Measurements from ENCODE around the gene PAX3. TPM values are rescaled to one million over a fixed set of nuclear protein-coding genes. Genes with fewer than 3 reads are reported as not detected.

Gene PAX3
- total and polyA plus RNA-seq, 11 donors = 0.42 TPM; not detected in 10

DNA sequence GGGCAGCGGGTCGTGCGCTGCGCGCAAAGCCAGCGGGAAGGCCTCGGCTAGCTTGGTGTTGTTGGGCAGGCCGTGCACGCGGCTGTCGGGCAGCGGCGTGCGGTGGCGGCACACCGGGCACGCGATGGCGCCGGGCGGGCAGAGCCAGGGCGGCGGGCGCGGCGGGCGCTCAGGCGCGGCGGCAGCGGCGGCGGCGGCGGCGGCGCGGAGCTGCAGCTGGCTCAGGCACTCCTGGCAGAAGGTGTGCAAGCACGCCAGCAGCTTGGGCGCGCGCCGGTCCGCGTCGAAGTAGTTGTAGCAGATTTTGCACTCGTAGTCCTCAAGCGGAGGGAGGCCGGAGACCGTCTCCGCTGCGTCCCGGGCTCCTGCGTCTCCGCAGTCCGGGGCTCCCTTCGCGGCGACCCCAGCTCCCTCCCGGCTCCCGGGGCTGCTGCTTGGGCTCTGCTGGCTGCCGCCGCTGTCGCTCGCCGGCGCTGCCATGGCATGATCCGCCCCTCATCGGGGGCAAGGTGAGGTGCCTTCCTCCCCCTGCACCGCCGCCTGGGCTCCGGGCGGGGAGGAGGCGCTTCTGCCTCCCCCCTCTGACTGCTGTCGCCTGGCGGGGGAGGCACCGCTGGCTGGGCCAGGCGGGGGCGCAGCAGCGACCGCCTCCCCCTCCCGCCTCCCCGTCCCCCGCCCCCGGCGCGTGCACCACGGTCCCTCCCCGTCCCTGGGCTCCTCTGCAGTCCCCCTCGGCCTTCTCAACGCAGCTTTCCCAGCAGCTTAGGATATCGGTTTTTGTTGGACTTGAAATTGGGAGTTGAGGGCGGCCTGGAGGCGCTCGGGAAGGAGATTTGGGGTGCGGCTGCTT, 21.0 kb upstream of the PAX3 start:
- intact Hi-C loops (cut with DNase I) = loop anchor here (2.0 to 10.0 kb wide), 8 partner anchors 239 to 293 kb away; no protein-coding TSS in a partner anchor
- H3K4me1 ChIP-seq = peaks cover 0 to 21% (median 8%) of the 10 kb centered on the region in 12 donors
- H3K4me3 ChIP-seq = peak overlapping the region; percentile 25 to 68 (median 56)
- TF ChIP-seq, protein P1, sequence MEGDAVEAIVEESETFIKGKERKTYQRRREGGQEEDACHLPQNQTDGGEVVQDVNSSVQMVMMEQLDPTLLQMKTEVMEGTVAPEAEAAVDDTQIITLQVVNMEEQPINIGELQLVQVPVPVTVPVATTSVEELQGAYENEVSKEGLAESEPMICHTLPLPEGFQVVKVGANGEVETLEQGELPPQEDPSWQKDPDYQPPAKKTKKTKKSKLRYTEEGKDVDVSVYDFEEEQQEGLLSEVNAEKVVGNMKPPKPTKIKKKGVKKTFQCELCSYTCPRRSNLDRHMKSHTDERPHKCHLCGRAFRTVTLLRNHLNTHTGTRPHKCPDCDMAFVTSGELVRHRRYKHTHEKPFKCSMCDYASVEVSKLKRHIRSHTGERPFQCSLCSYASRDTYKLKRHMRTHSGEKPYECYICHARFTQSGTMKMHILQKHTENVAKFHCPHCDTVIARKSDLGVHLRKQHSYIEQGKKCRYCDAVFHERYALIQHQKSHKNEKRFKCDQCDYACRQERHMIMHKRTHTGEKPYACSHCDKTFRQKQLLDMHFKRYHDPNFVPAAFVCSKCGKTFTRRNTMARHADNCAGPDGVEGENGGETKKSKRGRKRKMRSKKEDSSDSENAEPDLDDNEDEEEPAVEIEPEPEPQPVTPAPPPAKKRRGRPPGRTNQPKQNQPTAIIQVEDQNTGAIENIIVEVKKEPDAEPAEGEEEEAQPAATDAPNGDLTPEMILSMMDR (IDR thresholded peaks at IDR 0.05) = peak in 2 of 12 donors; percentile 18 to 21
- no peak for TF ChIP-seq POLR2A (IDR thresholded peaks at IDR 0.05)
- DNase-seq (peak in 3 of 5 donors; percentile 32 to 73 (median 49)), ATAC-seq (peak in 3 of 4 donors; percentile 50 to 54 (median 54))
- peak overlapping the region in 9 of 12 donors; percentile 49 to 70 (median 62) for H3K27ac ChIP-seq
- WGBS, 4 donors = 0 to 2% (median 1%) methylated on average over 23 to 96 of the region's 96 CpGs
- no peaks in the 10 kb centered on the region for H3K36me3 ChIP-seq
- peaks cover 0 to 62% (median 13%) of the 10 kb centered on the region in 9 donors for H3K27me3 ChIP-seq
- no peaks in the 10 kb centered on the region for H3K9me3 ChIP-seq

DNA sequence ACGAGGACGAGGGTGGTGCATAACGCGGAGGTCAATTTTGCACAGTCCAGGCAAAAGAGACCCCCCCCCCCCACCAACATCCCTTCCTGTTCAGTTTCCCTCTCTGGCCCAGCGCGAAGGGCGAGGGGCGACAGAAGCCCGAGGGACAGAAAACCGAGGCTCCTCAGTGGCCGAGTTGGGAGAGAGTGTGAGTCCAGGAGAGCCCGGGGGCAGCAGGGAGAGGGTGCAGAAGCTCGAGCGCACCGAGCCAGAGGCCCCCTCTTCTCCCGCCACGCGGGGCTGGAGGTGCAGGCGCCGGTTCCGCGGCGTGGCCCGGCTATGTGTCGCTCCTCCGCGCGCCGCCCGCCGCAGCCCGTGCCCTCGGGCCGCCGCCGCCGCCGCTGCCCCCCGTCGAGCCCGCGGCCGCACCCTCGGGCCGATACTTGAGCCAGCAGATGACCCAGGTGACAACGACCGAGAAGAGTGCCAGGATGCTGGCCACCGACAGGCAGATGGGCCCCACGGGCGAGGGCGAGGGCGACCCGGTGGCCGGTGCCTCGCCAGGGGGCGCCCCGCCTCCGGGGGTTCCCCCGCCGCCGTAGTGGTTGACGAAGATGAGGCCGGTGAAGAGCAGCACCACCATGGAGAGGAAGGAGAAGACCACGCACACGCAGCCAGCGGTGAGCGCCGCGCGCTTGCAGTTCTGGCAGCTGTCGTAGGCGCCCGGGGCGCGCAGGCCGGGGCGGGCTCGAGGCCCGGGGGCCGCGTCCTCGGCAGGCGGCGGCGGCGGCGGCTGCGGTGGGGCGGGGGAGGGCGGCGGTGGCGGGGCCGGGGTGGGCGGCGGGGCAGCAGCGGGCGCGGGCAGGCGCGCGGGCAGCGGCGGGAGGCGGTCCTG, 20.2 kb upstream of the PAX3 start:
- 1 to 4% (median 1%) methylated on average over 14 to 104 of the region's 104 CpGs for WGBS, 4 donors
- peaks cover 0 to 71% (median 15%) of the 10 kb centered on the region in 9 donors for H3K27me3 ChIP-seq
- H3K27ac ChIP-seq = peak overlapping the region in 1 of 12 donors; percentile 66
- H3K36me3 ChIP-seq = no peaks in the 10 kb centered on the region
- intact Hi-C loops (cut with DNase I) = loop anchor here (1.0 to 10.0 kb wide), 11 partner anchors 240 to 294 kb away; no protein-coding TSS in a partner anchor
- H3K4me1 ChIP-seq = peaks cover 0 to 21% (median 8%) of the 10 kb centered on the region in 12 donors
- DNase-seq = peak in 3 of 5 donors; percentile 49 to 75 (median 62)
- ATAC-seq = peak in 3 of 4 donors; percentile 21 to 49 (median 27)
- H3K4me3 ChIP-seq = peak overlapping the region; percentile 13 to 68 (median 54)
- H3K9me3 ChIP-seq = no peaks in the 10 kb centered on the region
- TF ChIP-seq POLR2A (IDR thresholded peaks at IDR 0.05) = no peak
- TF ChIP-seq, protein P1 (IDR thresholded peaks at IDR 0.05) = peak in 9 of 12 donors; percentile 33 to 52 (median 44)

DNA sequence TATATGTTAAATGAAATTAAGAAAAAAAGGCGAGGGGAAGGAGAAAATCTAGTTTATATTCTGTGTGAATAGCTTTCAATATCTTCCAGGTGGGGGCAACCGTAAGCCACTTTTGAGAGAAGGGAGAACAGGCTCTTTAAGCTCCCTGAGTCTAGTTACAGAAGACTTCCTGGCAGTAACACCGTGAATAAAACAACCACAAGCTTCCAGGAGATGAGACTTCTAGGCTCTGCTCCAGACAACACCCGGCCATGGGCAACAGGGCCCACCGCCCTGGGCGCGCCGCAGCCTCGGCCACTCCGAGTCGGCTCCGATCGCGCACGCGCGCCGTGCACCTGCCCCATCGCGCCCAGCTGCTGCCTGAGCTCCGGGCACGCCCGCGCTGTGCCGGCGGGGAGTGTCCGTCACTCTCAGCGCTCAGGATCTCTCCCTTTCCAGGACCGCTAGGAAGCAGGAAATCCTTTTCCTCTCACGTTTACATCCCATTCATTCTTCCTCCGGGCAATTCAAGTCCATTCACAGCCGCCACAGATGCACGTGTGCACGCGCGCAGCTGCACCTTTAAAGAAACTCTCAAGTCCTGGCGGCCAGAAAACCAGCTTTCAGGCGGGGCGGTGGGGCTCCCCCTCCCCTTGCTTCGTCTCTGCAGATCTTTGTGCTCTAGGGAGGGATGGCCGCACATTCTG, 19.4 kb upstream of the PAX3 start:
- 0 to 2% (median 1%) methylated on average over 24 to 41 of the region's 41 CpGs for WGBS, 4 donors
- Histone ChIP-seq H3K27me3 (peaks cover 3 to 79% (median 23%) of the 10 kb centered on the region in 9 donors), H3K36me3 (no peaks in the 10 kb centered on the region), H3K27ac (peak overlapping the region in 2 of 12 donors; percentile 17 to 29), H3K4me3 (peak overlapping the region; percentile 13 to 68 (median 50)), H3K4me1 (peaks cover 0 to 21% (median 8%) of the 10 kb centered on the region in 12 donors), H3K9me3 (no peaks in the 10 kb centered on the region)
- TF ChIP-seq, protein P1 (IDR thresholded peaks at IDR 0.05) = peak in 11 of 12 donors; percentile 18 to 68 (median 54)
- no peak for TF ChIP-seq POLR2A (IDR thresholded peaks at IDR 0.05)
- ATAC-seq (peak; percentile 43 to 85 (median 79)), DNase-seq (peak in 3 of 5 donors; percentile 49 to 75 (median 75))
- intact Hi-C loops (cut with DNase I) = loop anchor here (1.0 to 10.0 kb wide), 11 partner anchors 241 to 295 kb away; no protein-coding TSS in a partner anchor

Data from heart left ventricle (tissue), 16 donors.